ENCODE measurements around the gene TMEM208.

TMEM208 gene

GRCh38 chr16:67226804-67227566, at the start of gene TMEM208:
TMEM208 (plus strand) TSS chr16:67227130; CDS start chr16:67227219, 89 bp downstream.
- Mint-ChIP-seq H3K4me3 (peak within 1 kb of the TSS; percentile 96), H3K36me3 (ENCODE audit: low read depth) (peaks cover 77% of the 10 kb centered on the region), H3K27ac (peak within 1 kb of the TSS; percentile 91), H3K27me3 (no peaks in the 10 kb centered on the region), H3K9me3 (no peaks in the 10 kb centered on the region), H3K4me1 (ENCODE audit: low read depth) (peaks cover 61% of the 10 kb centered on the region)
- intact Hi-C loops (cut with micrococcal nuclease): loop anchor here (1.0 to 2.0 kb wide), 3 partner anchors 20 to 42 kb away; partner anchors contain the start of genes E2F4 and FHOD1

DNA sequence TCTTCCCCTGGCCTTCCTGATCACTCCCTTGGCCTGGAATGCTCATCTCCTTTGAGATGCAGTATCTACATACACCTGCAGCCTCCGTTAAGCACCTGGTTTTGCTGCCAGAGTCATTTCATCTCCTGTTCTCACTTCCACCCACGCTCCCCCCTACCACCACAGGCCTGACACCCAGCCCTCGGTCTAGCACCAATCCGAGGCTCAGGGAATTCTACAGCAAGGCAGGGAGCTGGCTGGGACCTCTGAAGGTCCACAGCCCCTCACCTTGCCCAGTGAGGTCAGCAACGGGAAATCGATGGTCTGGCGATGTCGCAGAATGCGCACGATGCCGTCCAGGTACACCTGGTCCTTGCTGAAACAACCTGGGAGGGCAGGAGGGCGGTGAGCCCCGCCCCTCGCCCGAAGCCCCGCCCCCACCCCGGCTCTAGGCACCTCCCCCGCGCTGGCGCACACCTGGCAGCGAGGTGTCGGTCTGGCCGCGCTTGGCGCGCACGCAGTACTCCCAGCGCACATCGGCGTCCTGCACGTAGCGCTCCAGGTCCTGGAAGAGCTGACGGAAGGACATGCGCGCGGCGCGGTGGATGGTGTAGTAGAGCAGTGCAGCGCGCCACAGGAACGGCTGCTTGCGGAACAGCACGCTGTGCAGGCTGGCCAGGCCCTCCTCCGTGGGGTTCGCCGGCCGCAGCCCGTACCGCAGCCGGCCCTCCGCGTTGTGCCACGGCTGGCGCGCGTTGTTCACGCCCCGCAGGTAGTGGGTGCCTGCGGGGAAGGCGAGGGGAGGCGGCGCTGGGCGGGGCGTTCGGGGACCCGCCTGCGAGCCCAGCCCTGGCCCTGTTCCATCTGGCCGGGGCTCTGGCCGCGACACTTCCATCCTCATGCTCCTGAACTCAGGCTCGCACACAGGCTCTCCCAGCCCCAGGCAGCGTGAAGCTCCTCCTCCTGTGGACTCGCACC, 48.9 kb upstream of the TMEM208 start:
- peaks cover 60% of the 10 kb centered on the region for H3K27me3 Mint-ChIP-seq
- H3K4me1 Mint-ChIP-seq (ENCODE audit: low read depth): peaks cover 38% of the 10 kb centered on the region
- peak overlapping the region; percentile 66 for H3K4me3 Mint-ChIP-seq
- intact Hi-C loops (cut with micrococcal nuclease): no loop called here
- H3K9me3 Mint-ChIP-seq: no peaks in the 10 kb centered on the region
- peaks cover 41% of the 10 kb centered on the region for H3K36me3 Mint-ChIP-seq (ENCODE audit: low read depth)
- no peak overlapping the region for H3K27ac Mint-ChIP-seq

GRCh38 chr16:67179421-67180080, 47.4 kb upstream of the TMEM208 start:
- intact Hi-C loops (cut with micrococcal nuclease): no loop called here
- H3K27ac Mint-ChIP-seq: no peak overlapping the region
- peaks cover 48% of the 10 kb centered on the region for H3K27me3 Mint-ChIP-seq
- peaks cover 23% of the 10 kb centered on the region for H3K4me1 Mint-ChIP-seq (ENCODE audit: low read depth)
- H3K36me3 Mint-ChIP-seq (ENCODE audit: low read depth): peaks cover 41% of the 10 kb centered on the region
- no peaks in the 10 kb centered on the region for H3K9me3 Mint-ChIP-seq
- H3K4me3 Mint-ChIP-seq: no peak overlapping the region

DNA sequence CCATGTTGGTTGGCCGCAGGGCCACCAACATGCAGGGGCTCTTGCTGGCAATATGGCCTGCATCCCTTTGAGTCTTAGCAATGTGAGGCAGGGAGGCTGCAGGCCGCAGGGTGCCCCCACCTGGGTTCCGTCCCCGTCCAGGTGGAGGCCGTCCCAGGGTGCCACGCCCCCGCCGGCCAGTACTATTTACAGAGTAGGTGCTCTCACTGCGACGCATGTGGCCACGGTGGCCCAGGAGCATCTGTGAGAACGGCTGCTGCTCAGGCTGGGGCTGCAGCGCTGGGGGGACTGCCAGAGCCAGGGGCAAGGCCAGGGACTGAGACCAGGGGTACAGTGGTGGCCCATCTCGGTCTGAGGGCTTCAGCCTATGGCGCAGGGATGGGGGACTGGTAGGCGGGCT, 46.8 kb upstream of the TMEM208 start:
- Mint-ChIP-seq H3K27me3 (peaks cover 48% of the 10 kb centered on the region), H3K4me3 (no peak overlapping the region), H3K36me3 (ENCODE audit: low read depth) (peaks cover 38% of the 10 kb centered on the region), H3K9me3 (no peaks in the 10 kb centered on the region), H3K27ac (no peak overlapping the region), H3K4me1 (ENCODE audit: low read depth) (peaks cover 26% of the 10 kb centered on the region)
- intact Hi-C loops (cut with micrococcal nuclease): no loop called here

- Mint-ChIP-seq H3K4me3 (no peak overlapping the region), H3K27ac (no peak overlapping the region), H3K27me3 (peaks cover 46% of the 10 kb centered on the region), H3K4me1 (ENCODE audit: low read depth) (peaks cover 32% of the 10 kb centered on the region), H3K9me3 (no peaks in the 10 kb centered on the region), H3K36me3 (ENCODE audit: low read depth) (peaks cover 26% of the 10 kb centered on the region)
- intact Hi-C loops (cut with micrococcal nuclease): no loop called here
These were observed 45.6 kb upstream of the TMEM208 start for GRCh38 chr16:67181346-67181745.

DNA sequence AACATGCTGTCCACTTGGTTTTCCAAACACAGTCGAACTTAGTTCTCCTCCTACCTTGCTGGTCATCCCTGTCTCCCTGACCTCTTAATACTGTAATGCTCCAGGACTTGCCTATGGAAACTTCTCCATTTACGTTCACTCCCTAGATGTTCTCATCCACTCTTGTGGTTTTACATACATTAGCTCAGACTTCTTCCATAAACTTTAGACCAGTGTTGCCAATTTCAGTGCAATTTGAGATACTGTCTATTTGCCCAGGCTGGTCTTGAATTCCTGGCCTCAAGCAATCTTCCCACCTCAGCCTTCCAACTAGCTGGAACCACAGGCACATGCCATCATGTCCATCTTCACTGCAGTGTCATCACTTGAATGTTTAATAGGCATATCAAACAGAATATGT, 44.6 kb upstream of the TMEM208 start:
- intact Hi-C loops (cut with micrococcal nuclease): loop anchor here (2.0 kb wide), 1 partner anchor 21 kb away; no protein-coding TSS in a partner anchor
- no peak overlapping the region for H3K4me3 Mint-ChIP-seq
- no peak overlapping the region for H3K27ac Mint-ChIP-seq
- H3K4me1 Mint-ChIP-seq (ENCODE audit: low read depth): peaks cover 31% of the 10 kb centered on the region
- H3K36me3 Mint-ChIP-seq (ENCODE audit: low read depth): peaks cover 17% of the 10 kb centered on the region
- H3K9me3 Mint-ChIP-seq: no peaks in the 10 kb centered on the region
- peaks cover 45% of the 10 kb centered on the region for H3K27me3 Mint-ChIP-seq

DNA sequence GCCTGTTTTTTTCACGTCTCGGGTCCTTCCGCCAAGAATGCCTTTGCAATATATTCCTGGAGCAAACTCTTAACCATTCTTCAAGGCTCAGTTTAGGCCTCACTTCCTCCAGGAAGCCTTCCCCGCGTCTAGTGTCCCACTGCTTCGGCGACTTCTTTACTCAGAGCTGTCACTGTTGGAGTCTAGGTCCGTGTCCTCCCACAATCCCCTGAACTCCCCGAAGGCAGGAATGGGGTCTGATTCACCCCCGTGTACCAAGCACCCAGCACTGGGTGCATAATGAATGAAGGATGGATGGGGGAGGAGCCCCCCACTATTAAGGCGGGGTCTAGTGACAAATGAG, 43.7 kb upstream of the TMEM208 start:
- Mint-ChIP-seq H3K4me1 (ENCODE audit: low read depth) (peaks cover 23% of the 10 kb centered on the region), H3K4me3 (no peak overlapping the region), H3K27ac (no peak overlapping the region), H3K27me3 (peaks cover 36% of the 10 kb centered on the region), H3K36me3 (ENCODE audit: low read depth) (peaks cover 12% of the 10 kb centered on the region), H3K9me3 (no peaks in the 10 kb centered on the region)
- intact Hi-C loops (cut with micrococcal nuclease): loop anchor here (2.0 kb wide), 1 partner anchor 22 kb away; no protein-coding TSS in a partner anchor

DNA sequence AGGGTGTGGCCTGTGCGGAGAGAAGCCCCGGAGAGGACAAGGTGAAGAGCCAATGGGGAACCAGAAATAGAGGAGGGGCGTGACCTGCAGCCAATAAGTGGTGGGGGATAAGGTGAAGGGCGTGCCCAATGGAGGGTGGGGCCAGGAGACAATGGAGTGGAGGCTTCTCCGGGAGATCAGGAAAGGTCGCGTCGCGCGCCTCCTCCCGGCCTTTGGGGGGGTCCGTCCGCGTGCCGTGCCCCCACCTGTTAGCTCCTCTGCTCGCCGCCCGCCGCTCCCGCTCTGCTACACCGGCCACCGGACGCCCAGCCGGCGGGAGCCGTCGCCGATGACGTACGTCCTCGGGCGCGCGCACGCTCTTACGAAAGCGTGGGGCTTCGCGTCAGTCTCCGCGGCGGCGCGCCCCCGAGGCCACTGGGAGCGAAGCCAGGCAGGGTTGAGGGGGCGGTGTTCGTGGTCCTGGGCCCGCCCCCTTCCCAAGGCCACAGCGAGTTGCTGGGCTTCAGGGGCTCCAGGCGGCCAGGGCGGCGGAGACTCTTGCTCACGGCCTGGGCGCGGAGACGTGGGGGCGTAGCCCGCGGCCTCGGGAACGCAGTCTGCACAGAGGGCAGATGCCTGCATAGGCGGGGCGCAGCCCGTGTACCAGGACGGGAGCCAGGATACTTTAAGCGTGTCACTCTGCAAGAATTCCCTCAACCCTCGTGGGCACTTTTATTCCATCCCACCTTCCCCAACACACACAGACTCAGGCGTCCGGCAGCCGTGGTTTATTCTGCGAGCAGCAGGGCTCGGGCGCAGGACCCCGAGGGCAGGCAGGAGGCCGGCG, 43.1 kb upstream of the TMEM208 start, which contains the start of gene MATCAP1:
TSS of gene MATCAP1 (minus strand) at position 337 of the 826 bp plus-strand sequence. CDS start 3,353 bp downstream, outside the sequence.
- no peak within 1 kb of the TSS for H3K27ac Mint-ChIP-seq
- intact Hi-C loops (cut with micrococcal nuclease): loop anchor here (2.0 kb wide), 2 partner anchors 23 to 43 kb away; partner anchors contain the start of gene TMEM208
- no peaks in the 10 kb centered on the region for H3K9me3 Mint-ChIP-seq
- H3K4me1 Mint-ChIP-seq (ENCODE audit: low read depth): peaks cover 17% of the 10 kb centered on the region
- H3K4me3 Mint-ChIP-seq: no peak within 1 kb of the TSS
- H3K27me3 Mint-ChIP-seq: peaks cover 32% of the 10 kb centered on the region
- H3K36me3 Mint-ChIP-seq (ENCODE audit: low read depth): peaks cover 10% of the 10 kb centered on the region

- intact Hi-C loops (cut with micrococcal nuclease): loop anchor here (2.0 kb wide), 1 partner anchor 42 kb away; the partner anchor contains the start of gene TMEM208
- peaks cover 5% of the 10 kb centered on the region for H3K36me3 Mint-ChIP-seq (ENCODE audit: low read depth)
- peaks cover 27% of the 10 kb centered on the region for H3K27me3 Mint-ChIP-seq
- no peaks in the 10 kb centered on the region for H3K9me3 Mint-ChIP-seq
- H3K27ac Mint-ChIP-seq: no peak overlapping the region
- no peak overlapping the region for H3K4me3 Mint-ChIP-seq
- peaks cover 13% of the 10 kb centered on the region for H3K4me1 Mint-ChIP-seq (ENCODE audit: low read depth)
These were observed 42.4 kb upstream of the TMEM208 start for GRCh38 chr16:67184453-67184994.

GRCh38 chr16:67184995-67185650, 41.8 kb upstream of the TMEM208 start:
- Mint-ChIP-seq H3K4me3 (no peak overlapping the region), H3K27ac (peak overlapping the region; percentile 18), H3K4me1 (ENCODE audit: low read depth) (peaks cover 13% of the 10 kb centered on the region), H3K27me3 (peaks cover 24% of the 10 kb centered on the region), H3K36me3 (ENCODE audit: low read depth) (no peaks in the 10 kb centered on the region), H3K9me3 (no peaks in the 10 kb centered on the region)
- intact Hi-C loops (cut with micrococcal nuclease): loop anchor here (1.0 to 5.0 kb wide), 3 partner anchors 42 to 238 kb away; partner anchors contain the start of gene TMEM208

- H3K4me1 Mint-ChIP-seq (ENCODE audit: low read depth): peaks cover 13% of the 10 kb centered on the region
- peak overlapping the region; percentile 18 for H3K27ac Mint-ChIP-seq
- intact Hi-C loops (cut with micrococcal nuclease): loop anchor here (1.0 to 5.0 kb wide), 3 partner anchors 41 to 238 kb away; partner anchors contain the start of gene TMEM208
- peaks cover 24% of the 10 kb centered on the region for H3K27me3 Mint-ChIP-seq
- H3K36me3 Mint-ChIP-seq (ENCODE audit: low read depth): no peaks in the 10 kb centered on the region
- H3K9me3 Mint-ChIP-seq: no peaks in the 10 kb centered on the region
- no peak overlapping the region for H3K4me3 Mint-ChIP-seq
These were observed 41.2 kb upstream of the TMEM208 start for GRCh38 chr16:67185651-67186134.

GRCh38 chr16:67186550-67186950, 40.4 kb upstream of the TMEM208 start:
- Mint-ChIP-seq H3K4me1 (ENCODE audit: low read depth) (peaks cover 17% of the 10 kb centered on the region), H3K36me3 (ENCODE audit: low read depth) (no peaks in the 10 kb centered on the region), H3K27ac (no peak overlapping the region), H3K9me3 (no peaks in the 10 kb centered on the region), H3K27me3 (peaks cover 24% of the 10 kb centered on the region), H3K4me3 (no peak overlapping the region)
- intact Hi-C loops (cut with micrococcal nuclease): loop anchor here (5.0 kb wide), 1 partner anchor 239 kb away; no protein-coding TSS in a partner anchor
